Keratinocyte (primary cell): ENCODE measurements around the gene IGFN1. TPM values are rescaled to one million over a fixed set of nuclear protein-coding genes. Genes with fewer than 3 reads are reported as not detected.

Experiments
- DNase-seq: peaks from one replicate; pipeline ENCODE4 v3.0.0-alpha.2; 2011; ENCODE audit warnings: low read depth, missing footprints, low spot score
- FAIRE-seq: peaks from 2 replicates; lab custom pipeline; 2011; peaks lifted over from hg19 to GRCh38; lab: Jason Lieb, UNC
- H2AFZ ChIP-seq: 2 replicates; pipeline ENCODE4 v1.6.0; 2012; ENCODE audit warnings: low read length, control low read depth, inconsistent platforms; ENCODE audit not compliant: control insufficient read depth
- H3K27ac ChIP-seq: 2 replicates; pipeline ENCODE4 v1.5.1; 2011; ENCODE audit warnings: low read length; ENCODE audit not compliant: control insufficient read depth, insufficient read depth
- H3K27me3 ChIP-seq: 3 replicates; pipeline ENCODE4 v1.6.0; 2011; ENCODE audit warnings: low read length; ENCODE audit not compliant: control insufficient read depth, insufficient read depth; ENCODE audit errors: extremely low read depth
- H3K36me3 ChIP-seq, 2 experiments: 2 replicates in 1 of 2; 3 replicates in 1 of 2; pipeline ENCODE4 v1.5.1; 2011; ENCODE audit warnings: low read length in 2 of 2, mild to moderate bottlenecking in 1 of 2; ENCODE audit not compliant: control insufficient read depth in 2 of 2, insufficient read depth in 2 of 2; ENCODE audit errors: extremely low read depth in 1 of 2
- H3K4me1 ChIP-seq: 3 replicates; pipeline ENCODE4 v1.5.1; 2011; ENCODE audit warnings: low read length; ENCODE audit not compliant: control insufficient read depth, insufficient read depth; ENCODE audit errors: extremely low read depth
- H3K4me2 ChIP-seq: 3 replicates; pipeline ENCODE4 v1.6.0; 2011; ENCODE audit warnings: low read depth, low read length; ENCODE audit not compliant: control insufficient read depth, insufficient read depth; ENCODE audit errors: extremely low read depth
- H3K4me3 ChIP-seq, 3 experiments: fragments of 200-600 bp in 1 of 3; sonication (generic) in 1 of 3; 2 replicates in 2 of 3; 3 replicates in 1 of 3; pipeline ENCODE4 v1.5.1; 2011 to 2016; ENCODE audit warnings: low read length in 3 of 3, mild to moderate bottlenecking in 3 of 3, control low read depth in 2 of 3, inconsistent platforms in 1 of 3, low read depth in 1 of 3, mixed read lengths in 1 of 3, mixed run types in 1 of 3, moderate library complexity in 1 of 3; ENCODE audit not compliant: control insufficient read depth in 2 of 3, insufficient read depth in 2 of 3; ENCODE audit errors: extremely low read depth in 1 of 3
- H3K79me2 ChIP-seq: 2 replicates; pipeline ENCODE4 v1.6.0; 2012; ENCODE audit warnings: low read length; ENCODE audit not compliant: control insufficient read depth, insufficient read depth
- H3K9ac ChIP-seq: 3 replicates; pipeline ENCODE4 v1.6.0; 2011; ENCODE audit warnings: low read length; ENCODE audit not compliant: control insufficient read depth, insufficient read depth; ENCODE audit errors: extremely low read depth
- H3K9me1 ChIP-seq: 3 replicates; pipeline ENCODE4 v1.6.0; 2011; ENCODE audit warnings: low read length; ENCODE audit not compliant: control insufficient read depth, insufficient read depth; ENCODE audit errors: extremely low read depth
- H3K9me3 ChIP-seq: 2 replicates; pipeline ENCODE4 v1.5.1; 2012; ENCODE audit warnings: low read depth, low read length; ENCODE audit not compliant: control insufficient read depth
- H4K20me1 ChIP-seq: 3 replicates; pipeline ENCODE4 v1.6.0; 2011; ENCODE audit warnings: low read length; ENCODE audit not compliant: control insufficient read depth, insufficient read depth; ENCODE audit errors: extremely low read depth
- EZH2 ChIP-seq: IDR thresholded peaks from one replicate; pipeline ENCODE4 v1.6.1; 2012; ENCODE audit warnings: inconsistent platforms, mild to moderate bottlenecking, low read length, moderate library complexity
- dilution Hi-C: fragments of 300-500 bp; cut with MboI; formaldehyde crosslinking; loops from one replicate; pipeline ENCODE4 v1.7.0; 2020; ENCODE audit warnings: low sequenced_read_pairs; ENCODE audit not compliant: extremely low pct_ligation_motif_present
- polyA plus RNA-seq, 5 experiments: library from polyadenylated mRNA; depleted of rRNA in 3 of 5; stranded (reverse) in 3 of 5; stranded (forward) in 1 of 5; unstranded in 1 of 5; fragments of >200 nt; gene quantifications; 1 replicate in 1 of 5; 2 replicates in 3 of 5; 3 replicates in 1 of 5; pipeline versions ENCODE4 v1.2.1 to v1.2.3, GENCODE V29; 2011 to 2012; ENCODE audit warnings: missing spikeins in 2 of 5, low read depth in 1 of 5, low replicate concordance in 1 of 5
- TF ChIP-seq, protein P1 (sequence below), 3 experiments: IDR thresholded peaks in 1 of 3; conservative IDR thresholded peaks in 1 of 3; optimal IDR thresholded peaks in 1 of 3; 2 replicates in 2 of 3; 3 replicates in 1 of 3; pipeline versions ENCODE3 to v1.5.1; 2011; ENCODE audit warnings: low read length in 3 of 3, mild to moderate bottlenecking in 3 of 3, moderate library complexity in 2 of 3, control low read depth in 1 of 3, inconsistent platforms in 1 of 3; ENCODE audit not compliant: insufficient read depth in 2 of 3; ENCODE audit errors: extremely low read depth in 1 of 3

The IGFN1 gene
- polyA plus RNA-seq, 1 donor (not counting 4 experiments of a cell fraction or from before 2014, with no cell fraction given): not detected

DNA sequence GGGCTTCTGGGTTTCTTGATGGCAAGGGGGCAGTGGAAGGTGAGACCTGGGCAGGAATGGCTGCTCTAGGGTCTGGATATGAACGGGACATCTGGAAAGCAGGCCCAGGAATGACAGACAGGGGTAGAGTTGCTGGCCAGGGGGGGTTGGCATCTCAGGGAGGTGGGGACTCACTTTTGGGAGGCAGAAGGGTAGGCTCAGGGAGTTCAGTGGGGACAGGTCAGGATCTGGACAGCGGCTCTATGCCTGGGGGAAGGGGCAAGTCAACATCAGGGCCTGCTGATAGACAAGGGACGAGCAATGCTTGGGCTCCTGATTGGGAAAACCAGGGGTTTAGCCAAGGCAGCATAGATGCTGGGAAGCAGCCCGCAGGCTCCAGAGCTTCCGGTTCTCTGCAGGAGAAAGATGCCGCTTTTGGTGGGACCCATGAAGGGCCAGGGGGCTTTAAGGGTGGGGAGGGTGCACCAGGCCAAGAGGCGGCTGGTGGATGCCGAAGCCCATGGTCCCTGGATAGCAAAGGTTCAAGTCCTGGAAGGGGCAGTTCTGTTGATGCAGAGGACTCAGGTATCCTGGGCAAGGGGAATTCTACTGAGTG lies 21.9 kb downstream of the IGFN1 start:
- Histone ChIP-seq H4K20me1 (no peaks in the 10 kb centered on the region), H3K4me3 (no peak overlapping the region), H3K9ac (no peak overlapping the region), H3K9me3 (no peaks in the 10 kb centered on the region), H3K27ac (no peak overlapping the region), H3K36me3 (no peaks in the 10 kb centered on the region), H2AFZ (no peak overlapping the region), H3K9me1 (no peaks in the 10 kb centered on the region), H3K4me1 (no peaks in the 10 kb centered on the region), H3K27me3 (peaks cover 29% of the 10 kb centered on the region), H3K79me2 (no peaks in the 10 kb centered on the region), H3K4me2 (no peak overlapping the region)
- no peak for TF ChIP-seq EZH2
- TF ChIP-seq, protein P1, sequence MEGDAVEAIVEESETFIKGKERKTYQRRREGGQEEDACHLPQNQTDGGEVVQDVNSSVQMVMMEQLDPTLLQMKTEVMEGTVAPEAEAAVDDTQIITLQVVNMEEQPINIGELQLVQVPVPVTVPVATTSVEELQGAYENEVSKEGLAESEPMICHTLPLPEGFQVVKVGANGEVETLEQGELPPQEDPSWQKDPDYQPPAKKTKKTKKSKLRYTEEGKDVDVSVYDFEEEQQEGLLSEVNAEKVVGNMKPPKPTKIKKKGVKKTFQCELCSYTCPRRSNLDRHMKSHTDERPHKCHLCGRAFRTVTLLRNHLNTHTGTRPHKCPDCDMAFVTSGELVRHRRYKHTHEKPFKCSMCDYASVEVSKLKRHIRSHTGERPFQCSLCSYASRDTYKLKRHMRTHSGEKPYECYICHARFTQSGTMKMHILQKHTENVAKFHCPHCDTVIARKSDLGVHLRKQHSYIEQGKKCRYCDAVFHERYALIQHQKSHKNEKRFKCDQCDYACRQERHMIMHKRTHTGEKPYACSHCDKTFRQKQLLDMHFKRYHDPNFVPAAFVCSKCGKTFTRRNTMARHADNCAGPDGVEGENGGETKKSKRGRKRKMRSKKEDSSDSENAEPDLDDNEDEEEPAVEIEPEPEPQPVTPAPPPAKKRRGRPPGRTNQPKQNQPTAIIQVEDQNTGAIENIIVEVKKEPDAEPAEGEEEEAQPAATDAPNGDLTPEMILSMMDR (optimal IDR thresholded peaks at IDR 0.05 in 1 of 3, IDR thresholded peaks at IDR 0.05 in 1 of 3, conservative IDR thresholded peaks at IDR 0.05 in 1 of 3; ENCODE audit: extremely low read depth in 1 of 3, insufficient read depth in 2 of 3, low read length in 3 of 3): no peak
- no peak for DNase-seq
- dilution Hi-C loops: no loop called here
- no peak for FAIRE-seq

- Histone ChIP-seq H2AFZ (no peak overlapping the region), H3K4me3 (no peak overlapping the region), H3K79me2 (no peaks in the 10 kb centered on the region), H3K4me2 (no peak overlapping the region), H3K9ac (no peak overlapping the region), H3K27me3 (peaks cover 31% of the 10 kb centered on the region), H3K27ac (no peak overlapping the region), H3K4me1 (no peaks in the 10 kb centered on the region), H3K36me3 (no peaks in the 10 kb centered on the region), H3K9me1 (no peaks in the 10 kb centered on the region), H4K20me1 (no peaks in the 10 kb centered on the region), H3K9me3 (no peaks in the 10 kb centered on the region)
- dilution Hi-C loops: no loop called here
- TF ChIP-seq, protein P1 (optimal IDR thresholded peaks at IDR 0.05 in 1 of 3, IDR thresholded peaks at IDR 0.05 in 1 of 3, conservative IDR thresholded peaks at IDR 0.05 in 1 of 3; ENCODE audit: extremely low read depth in 1 of 3, insufficient read depth in 2 of 3, low read length in 3 of 3): no peak
- TF ChIP-seq EZH2: no peak
- no peak for FAIRE-seq
- no peak for DNase-seq
These were observed 22.6 kb downstream of the IGFN1 start for GRCh38 chr1:201213106-201213770.
